ENCODE data around the gene NPRL2.

The NPRL2 gene

DNA sequence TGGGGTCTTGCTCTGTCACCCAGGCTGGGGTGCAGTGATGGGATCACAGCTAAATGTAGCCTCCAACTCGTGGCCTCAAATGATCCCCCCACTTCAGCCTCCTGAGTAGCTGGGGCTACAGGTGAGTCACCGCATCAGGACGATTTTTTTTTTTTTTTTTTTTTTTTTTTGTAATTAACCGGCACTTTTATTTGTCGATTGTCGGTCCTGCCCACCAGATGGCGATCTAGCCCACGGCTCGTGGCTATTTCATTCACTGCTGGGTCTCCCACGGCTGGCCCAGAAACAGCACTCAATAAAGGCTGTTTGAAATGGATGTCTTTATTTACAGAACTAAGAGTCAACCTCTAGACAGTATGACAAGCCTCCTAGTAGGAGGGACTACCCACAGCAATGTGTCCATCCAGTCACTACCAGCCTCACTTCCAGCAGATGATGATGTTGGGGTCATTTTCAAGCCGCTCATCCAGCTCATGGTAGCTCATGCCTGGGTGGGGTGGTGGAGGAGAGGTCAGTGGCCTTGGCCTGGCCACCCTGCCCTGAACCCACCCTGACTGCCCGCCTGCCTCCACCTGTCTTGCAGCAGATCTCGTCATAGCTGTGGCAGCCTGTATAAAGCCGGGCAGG lies 3.3 kb downstream of the NPRL2 start:
- DNase-seq, result peak; percentile 76 to 77

- DNase-seq, result peak; percentile 76 to 87
These were observed 4.9 kb downstream of the NPRL2 start, which contains the start of gene ZMYND10 for GRCh38 chr3:50345586-50346234. TSS of gene ZMYND10 (minus strand) at chr3:50345732. CDS start at chr3:50345579, 153 bp downstream.

GRCh38 chr3:50345008-50345407 lies 5.6 kb downstream of the NPRL2 start:
- DNase-seq, result no peak

DNA sequence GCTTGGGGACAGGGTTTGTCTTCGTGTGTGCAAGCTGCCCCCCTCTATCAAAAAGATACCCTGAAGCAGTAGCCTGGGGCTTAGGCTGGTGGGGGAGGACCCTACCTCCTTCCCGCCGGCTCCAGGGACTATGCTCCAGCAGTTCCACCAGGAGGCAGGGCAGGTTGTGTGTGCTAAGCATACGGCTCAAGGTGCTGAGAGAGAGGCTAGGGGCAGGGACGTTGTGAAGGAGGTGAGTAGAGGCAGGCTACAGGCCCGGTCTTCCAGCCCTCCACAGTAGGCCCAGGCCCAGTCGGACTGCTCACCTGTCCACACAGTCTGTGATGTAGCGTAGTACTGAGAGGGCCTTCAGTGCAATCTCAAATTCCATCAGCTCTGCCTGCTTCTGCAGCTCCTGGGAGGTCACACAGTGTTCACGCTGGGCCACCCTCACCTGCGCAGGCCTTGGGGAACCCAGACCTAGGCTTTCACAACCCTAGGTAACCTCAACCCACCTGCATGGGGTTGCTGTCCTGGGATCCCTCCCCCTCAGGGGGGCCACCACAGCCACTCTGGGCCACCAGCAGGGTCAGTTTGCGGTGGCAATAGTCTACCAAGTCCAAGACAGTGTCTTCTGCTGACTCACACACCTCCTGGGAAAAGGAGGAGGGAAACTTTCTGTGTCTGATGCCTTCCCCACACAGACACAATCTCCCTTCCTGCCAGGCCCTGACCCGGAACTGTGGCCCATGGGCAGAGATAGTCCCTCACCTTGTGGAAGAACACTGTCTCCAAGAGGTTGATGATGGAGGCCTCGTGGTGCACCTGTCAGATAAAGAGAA lies 7.6 kb downstream of the NPRL2 start:
- no peak for DNase-seq

GRCh38 chr3:50341996-50342650 lies 8.5 kb downstream of the NPRL2 start:
- DNase-seq, result no peak

DNA sequence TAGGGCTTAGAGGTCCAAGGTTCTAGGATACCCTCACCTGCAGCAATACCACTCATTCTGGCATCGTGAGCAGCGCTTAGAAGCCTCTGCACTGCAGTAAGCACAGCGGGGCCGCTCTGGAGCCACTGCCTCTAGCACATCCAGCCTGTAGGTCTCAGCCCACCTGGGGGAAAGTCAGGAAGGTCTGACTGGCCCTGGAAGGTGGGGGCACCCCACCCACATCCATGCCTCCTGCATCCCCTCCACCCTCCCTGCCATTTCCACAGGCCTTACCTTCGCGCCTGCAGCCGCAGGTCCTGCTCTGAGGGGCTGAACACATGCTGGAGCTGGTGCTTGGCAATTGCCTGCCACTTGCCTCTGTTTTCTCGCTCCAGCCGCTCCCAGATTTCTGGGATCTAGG lies 9.0 kb downstream of the NPRL2 start:
- no peak for DNase-seq

- peak; percentile 69 to 84 for DNase-seq
These were observed 9.9 kb downstream of the NPRL2 start, which contains the start of gene RASSF1 for GRCh38 chr3:50340448-50341329. TSS of gene RASSF1 (minus strand) at chr3:50340836. CDS start at chr3:50340805, 31 bp downstream.

- DNase-seq, result no peak
These were observed 10.5 kb downstream of the NPRL2 start for GRCh38 chr3:50340147-50340447.

- no peak for DNase-seq
These were observed 11.0 kb downstream of the NPRL2 start for GRCh38 chr3:50339485-50340146.

- DNase-seq, result no peak
These were observed 11.6 kb downstream of the NPRL2 start for GRCh38 chr3:50338965-50339364.

- DNase-seq, result peak; percentile 97 to 98
These were observed 13.3 kb downstream of the NPRL2 start for GRCh38 chr3:50337175-50337861.

DNA sequence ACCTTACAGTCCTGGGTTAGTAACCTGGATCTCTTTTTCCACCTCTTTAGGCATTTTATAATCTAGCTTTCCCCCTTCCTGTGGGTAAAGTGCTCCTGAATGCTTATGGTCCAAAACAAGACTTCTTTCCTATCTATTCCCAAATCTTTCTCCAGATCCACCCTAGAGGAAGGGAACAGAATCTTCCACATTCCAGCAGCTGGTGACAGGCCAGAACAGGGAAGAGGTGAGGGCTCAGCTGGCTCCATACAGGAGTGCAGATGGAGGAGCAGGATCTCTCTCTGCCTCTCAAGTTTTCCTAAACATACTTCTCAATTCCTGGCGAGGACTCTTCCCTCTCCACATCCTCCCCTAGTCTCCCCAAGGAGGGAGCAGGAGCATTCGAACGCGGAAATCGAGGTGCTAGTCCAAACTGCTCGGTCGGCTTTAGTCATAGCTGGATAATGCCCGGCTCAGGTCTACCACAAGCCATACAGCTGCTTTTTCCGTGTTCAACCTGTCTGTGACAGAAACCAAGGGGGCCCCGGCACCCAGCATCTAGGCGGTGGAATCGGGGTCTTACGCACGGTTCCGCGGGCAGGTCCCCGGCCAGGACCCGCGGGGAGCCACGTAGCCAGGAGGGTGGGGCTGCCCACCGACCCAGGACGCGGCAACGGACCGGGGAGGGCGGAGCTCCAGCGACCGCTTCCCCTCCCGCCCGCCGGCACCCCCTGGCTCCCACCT lies 14.0 kb downstream of the NPRL2 start:
- DNase-seq, result no peak

- DNase-seq, result no peak
These were observed 16.1 kb downstream of the NPRL2 start for GRCh38 chr3:50334339-50335075.

DNA sequence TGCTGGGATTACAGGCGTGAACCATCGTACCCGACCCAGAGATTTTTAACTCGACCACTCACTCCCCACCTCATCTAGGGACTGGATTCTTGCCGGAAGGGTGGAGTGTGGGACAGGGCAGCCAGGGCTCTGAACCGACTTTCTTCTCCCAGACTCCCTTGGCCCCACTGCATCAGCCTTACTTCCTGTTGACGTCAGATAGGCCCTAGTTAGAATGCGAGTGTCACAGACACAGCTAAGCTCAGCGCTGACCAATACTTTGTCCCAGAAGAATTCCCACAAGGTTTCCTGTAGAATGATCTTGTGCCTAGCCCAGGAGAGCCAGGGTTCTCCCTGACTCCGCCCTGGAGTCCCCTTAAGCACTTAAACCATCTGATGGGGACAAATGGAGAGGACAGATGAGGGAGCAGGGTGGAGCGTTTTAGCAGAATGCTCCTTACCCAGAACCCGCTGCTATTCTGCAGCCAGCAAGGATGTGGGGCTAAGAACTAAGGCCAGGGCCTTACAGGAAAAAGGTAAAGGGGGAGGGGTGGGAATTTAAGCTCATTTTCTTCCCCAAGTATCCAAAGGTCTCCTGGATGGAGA lies 16.7 kb downstream of the NPRL2 start:
- no peak for DNase-seq

- no peak for DNase-seq
These were observed 19.1 kb downstream of the NPRL2 start for GRCh38 chr3:50331364-50331907.

DNA sequence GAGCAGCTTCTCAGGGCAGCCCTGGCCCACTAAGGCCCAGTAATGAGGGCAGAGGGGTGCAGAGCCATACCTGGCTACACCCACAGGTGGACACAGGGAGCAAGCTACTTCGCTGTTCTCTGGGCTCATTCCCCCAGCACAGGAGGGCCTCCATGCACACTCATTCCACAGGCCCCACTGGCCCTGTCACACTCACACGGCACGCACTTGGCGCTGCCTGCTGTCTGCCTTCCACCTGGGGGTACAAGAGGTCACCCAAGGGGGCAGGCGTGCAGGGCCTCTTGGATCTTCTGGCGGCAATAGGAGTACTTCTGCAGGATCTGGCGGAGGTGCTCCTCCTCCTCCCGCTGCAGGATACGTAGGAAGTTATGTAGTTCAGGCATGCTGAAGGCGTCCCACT lies 20.2 kb downstream of the NPRL2 start:
- DNase-seq, result no peak

DNA sequence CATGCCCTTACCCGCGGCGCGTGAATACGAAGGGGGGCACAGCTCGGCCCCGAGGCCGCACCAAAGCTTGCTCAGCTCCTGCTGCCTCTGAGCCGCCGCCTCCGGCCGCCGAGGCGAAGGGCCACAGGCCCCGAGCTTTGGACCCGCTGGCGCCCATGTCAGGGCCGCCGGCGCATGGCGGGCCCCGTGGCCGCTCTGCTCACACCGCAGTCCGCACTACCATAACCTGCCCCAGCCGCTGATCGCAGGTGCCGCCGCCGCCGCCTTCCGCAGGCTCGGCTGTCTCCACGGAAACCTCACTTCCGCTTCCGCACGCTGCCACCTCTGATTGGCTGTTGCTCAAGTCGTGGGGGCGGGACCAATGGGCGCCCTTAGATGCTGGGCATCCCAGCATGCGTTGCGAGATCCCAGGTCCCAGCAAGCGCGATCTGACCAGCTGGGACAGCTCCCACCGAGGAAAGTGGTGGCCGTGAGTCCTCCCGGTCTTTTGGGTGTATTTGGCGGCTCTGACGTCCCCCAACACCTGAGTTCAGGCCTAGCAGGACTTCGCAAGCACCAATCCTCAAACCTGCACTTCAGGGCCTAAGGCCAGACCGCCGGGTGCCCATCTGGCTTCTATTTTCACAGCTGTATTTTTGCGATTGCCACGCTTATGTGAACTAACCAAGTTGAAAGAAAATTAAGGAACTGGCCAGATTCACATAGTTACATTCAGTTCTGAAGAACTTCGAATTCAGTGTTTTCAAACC lies 22.5 kb downstream of the NPRL2 start, which contains the start of gene TUSC2:
TUSC2 (minus strand) TSS at position 281 of the 749 bp plus-strand sequence; CDS start at position 157, 124 bp downstream.
- peak; percentile 96 to 97 for DNase-seq

DNA sequence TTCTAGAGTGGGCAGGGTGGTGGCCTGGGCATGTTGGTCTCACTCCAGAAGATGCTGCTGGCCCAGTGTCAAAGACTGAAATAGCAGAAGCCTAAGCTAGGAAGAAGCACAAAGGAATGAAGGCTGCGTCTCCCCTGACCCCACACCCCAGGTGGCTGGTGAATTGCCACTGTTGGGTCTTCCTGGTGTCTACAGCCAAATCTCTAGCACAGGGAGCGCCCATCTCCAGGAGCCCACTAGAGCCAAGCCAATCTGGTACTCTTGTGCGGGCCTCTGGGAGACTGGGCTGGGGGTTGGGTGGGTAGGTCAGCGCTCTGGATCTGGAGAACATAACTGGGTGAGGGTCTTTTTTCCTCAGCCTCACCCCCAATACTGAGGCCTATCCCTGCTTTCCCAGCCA lies 23.4 kb downstream of the NPRL2 start:
- no peak for DNase-seq
